ES-I3 (cell line): ENCODE measurements around the gene TDRD7.

Experiments used
- H3K36me3 ChIP-seq: 2 replicates; pipeline ENCODE4 v1.6.1; 2013; ENCODE audit warnings: mild to moderate bottlenecking, low read length, control low read depth, moderate library complexity; ENCODE audit not compliant: insufficient read depth
- H3K4me1 ChIP-seq: 2 replicates; pipeline ENCODE4 v1.6.1; 2013; ENCODE audit warnings: mild to moderate bottlenecking, control low read depth, low read length; ENCODE audit not compliant: insufficient read depth
- H3K9ac ChIP-seq: 2 replicates; pipeline ENCODE4 v1.6.1; 2013; ENCODE audit warnings: low read depth, mild to moderate bottlenecking, low read length, moderate library complexity
- H3K9me3 ChIP-seq: 2 replicates; pipeline ENCODE4 v1.6.1; 2013; ENCODE audit warnings: mild to moderate bottlenecking, low read length, moderate library complexity; ENCODE audit not compliant: control insufficient read depth, insufficient read depth

TDRD7 gene

DNA sequence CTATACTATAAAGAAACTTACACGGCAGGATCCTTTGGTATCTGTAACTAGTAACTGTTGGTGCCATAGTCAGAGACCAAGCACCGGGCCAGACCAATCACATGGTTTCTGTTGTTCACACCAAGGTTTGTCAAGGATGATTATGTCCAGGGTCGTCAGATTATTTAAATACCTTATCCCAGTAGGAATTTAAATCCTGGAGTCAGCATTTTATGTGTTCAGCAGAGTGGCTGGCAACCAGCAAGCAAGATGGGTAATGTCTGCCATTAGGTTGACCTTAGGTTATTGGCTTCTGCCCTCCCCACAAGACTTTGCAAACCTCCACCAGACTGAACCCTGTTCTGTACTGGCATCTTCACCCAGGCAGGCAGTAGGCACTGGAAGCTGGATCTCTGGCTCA lies 50.3 kb downstream of the TDRD7 start:
- Histone ChIP-seq H3K36me3 (no peaks in the 10 kb centered on the region), H3K4me1 (peaks cover 6% of the 10 kb centered on the region; the same call in 1 of the 2 replicates), H3K9me3 (no peaks in the 10 kb centered on the region), H3K9ac (no peak overlapping the region)

GRCh38 chr9:97462914-97463313 lies 51.0 kb downstream of the TDRD7 start:
- H3K9me3 ChIP-seq: no peaks in the 10 kb centered on the region
- H3K36me3 ChIP-seq: no peaks in the 10 kb centered on the region
- peaks cover 6% of the 10 kb centered on the region; the same call in 1 of the 2 replicates for H3K4me1 ChIP-seq
- no peak overlapping the region for H3K9ac ChIP-seq

GRCh38 chr9:97468658-97469448 lies 57.0 kb downstream of the TDRD7 start:
- Histone ChIP-seq H3K9ac (no peak overlapping the region), H3K4me1 (no peaks in the 10 kb centered on the region), H3K36me3 (no peaks in the 10 kb centered on the region), H3K9me3 (no peaks in the 10 kb centered on the region)

DNA sequence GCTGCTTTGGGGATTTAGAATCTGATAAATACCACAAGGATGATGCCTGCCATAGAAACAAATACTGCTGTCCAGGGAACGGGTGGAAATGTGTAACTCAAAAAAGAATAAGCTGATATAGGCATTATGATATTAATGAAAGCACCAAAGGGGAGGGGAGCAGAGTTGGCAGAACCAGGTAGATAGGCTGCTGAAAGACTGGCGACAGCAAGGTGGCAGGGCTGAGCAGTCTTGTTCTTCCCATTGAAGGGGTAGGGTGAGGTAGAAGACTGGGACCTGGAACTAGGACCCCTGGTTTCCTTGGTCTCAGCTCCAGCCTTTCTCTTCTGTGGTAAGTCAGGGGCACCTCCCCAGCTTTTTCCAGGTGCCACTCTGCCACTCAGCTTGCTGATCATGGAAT lies 58.2 kb downstream of the TDRD7 start:
- H3K4me1 ChIP-seq: no peaks in the 10 kb centered on the region
- H3K36me3 ChIP-seq: no peaks in the 10 kb centered on the region
- H3K9me3 ChIP-seq: no peaks in the 10 kb centered on the region
- H3K9ac ChIP-seq: no peak overlapping the region

DNA sequence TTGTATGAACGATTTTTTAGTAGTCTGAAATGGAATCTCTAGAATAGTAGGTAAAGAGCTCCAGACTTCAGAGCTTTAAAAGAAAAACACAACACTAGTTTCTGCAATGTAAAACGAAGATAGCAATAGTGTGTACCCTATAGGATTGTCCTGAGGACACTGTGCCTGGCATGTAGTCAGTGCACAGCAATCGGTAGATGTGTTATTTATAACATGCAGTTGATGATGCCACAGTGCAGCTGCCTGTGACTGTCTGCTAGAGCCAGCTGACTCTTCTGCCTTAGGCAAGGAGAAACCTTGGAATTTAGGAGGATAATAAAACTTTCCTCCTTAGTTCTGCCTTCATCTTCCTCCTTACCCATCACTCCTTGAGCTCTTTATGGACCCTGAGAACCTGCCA lies 61.8 kb downstream of the TDRD7 start:
- no peak overlapping the region for H3K9ac ChIP-seq
- no peaks in the 10 kb centered on the region for H3K36me3 ChIP-seq
- H3K9me3 ChIP-seq: no peaks in the 10 kb centered on the region
- H3K4me1 ChIP-seq: no peaks in the 10 kb centered on the region

DNA sequence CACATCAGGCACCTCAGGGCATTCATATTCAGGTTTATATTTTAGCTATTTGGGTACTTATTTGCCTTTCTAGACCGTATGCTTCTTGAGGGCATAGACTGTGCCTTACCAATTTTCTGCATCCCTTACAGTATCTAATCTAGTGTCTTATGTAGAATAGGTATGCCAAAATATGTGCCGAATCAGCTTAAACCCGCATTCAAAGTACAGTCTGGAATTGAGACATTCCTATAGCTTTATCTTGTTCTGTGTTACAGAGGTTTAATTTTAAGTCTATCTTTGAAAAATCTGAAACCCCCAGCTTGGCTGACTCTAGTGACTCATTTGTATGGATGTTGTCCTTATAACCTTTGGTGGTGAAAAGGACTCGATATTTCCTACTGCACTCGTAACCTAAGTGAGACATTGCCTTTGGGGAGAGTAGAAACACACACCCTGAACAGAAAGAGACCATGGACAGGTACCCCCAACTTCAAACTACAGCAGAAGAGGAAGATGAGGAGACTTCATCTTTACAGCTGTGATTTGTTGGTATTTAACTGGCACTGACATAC lies 62.6 kb downstream of the TDRD7 start:
- Histone ChIP-seq H3K4me1 (no peaks in the 10 kb centered on the region), H3K9ac (no peak overlapping the region; the same call in 1 of the 2 replicates), H3K36me3 (no peaks in the 10 kb centered on the region), H3K9me3 (no peaks in the 10 kb centered on the region)

DNA sequence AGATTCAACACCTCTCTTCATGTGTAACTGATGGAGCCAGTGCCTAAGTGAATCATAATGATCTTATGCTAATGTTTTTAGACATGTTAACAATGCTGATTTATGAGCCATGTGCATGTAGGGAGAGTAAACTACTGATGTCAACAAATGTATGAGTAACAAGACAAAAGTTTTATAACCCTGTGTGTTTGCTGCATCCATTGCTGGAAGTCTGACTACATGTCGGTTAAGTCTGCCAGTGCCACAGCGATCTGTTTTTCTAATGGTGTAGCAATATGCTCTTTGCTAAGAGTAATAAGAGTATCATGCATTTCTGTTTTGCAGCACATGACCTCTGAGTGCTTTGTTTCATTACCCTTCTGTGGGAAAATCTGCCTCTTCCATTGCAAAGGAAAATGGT lies 63.2 kb downstream of the TDRD7 start:
- Histone ChIP-seq H3K9ac (no peak overlapping the region), H3K36me3 (no peaks in the 10 kb centered on the region), H3K4me1 (no peaks in the 10 kb centered on the region), H3K9me3 (no peaks in the 10 kb centered on the region)

GRCh38 chr9:97478301-97478981 lies 66.5 kb downstream of the TDRD7 start:
- H3K9me3 ChIP-seq: no peaks in the 10 kb centered on the region
- no peaks in the 10 kb centered on the region for H3K4me1 ChIP-seq
- no peak overlapping the region for H3K9ac ChIP-seq
- H3K36me3 ChIP-seq: no peaks in the 10 kb centered on the region

- H3K9ac ChIP-seq: no peak overlapping the region
- no peaks in the 10 kb centered on the region for H3K36me3 ChIP-seq
- H3K4me1 ChIP-seq: no peaks in the 10 kb centered on the region
- no peaks in the 10 kb centered on the region for H3K9me3 ChIP-seq
Observed at GRCh38 chr9:97479496-97480159, 67.7 kb downstream of the TDRD7 start.

- no peaks in the 10 kb centered on the region for H3K36me3 ChIP-seq
- no peaks in the 10 kb centered on the region for H3K4me1 ChIP-seq
- H3K9me3 ChIP-seq: no peaks in the 10 kb centered on the region
- no peak overlapping the region for H3K9ac ChIP-seq
Observed at GRCh38 chr9:97480174-97480573, 68.3 kb downstream of the TDRD7 start.

- no peaks in the 10 kb centered on the region for H3K9me3 ChIP-seq
- H3K4me1 ChIP-seq: no peaks in the 10 kb centered on the region
- no peaks in the 10 kb centered on the region for H3K36me3 ChIP-seq
- no peak overlapping the region for H3K9ac ChIP-seq
Observed at GRCh38 chr9:97480749-97481148, 68.9 kb downstream of the TDRD7 start.

DNA sequence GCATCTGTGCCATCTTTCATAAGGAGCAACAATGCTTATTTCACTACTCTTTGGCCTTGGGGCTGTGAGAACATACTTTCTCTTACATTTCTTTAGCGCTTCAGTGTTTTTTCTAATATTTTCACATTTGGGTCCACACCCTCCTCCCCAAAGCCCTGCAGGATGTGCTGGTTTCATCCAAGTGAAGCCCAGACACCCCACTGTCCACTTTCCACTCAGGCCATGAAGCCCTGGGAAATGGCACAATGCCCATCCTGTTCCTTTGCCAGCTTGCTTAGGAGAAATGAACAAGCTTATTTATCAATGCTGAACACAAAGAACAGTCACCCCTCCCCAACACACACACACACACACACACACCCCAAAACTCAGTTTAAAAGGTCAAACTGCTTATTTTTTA lies 72.2 kb downstream of the TDRD7 start:
- Histone ChIP-seq H3K9ac (no peak overlapping the region), H3K4me1 (no peaks in the 10 kb centered on the region), H3K36me3 (no peaks in the 10 kb centered on the region), H3K9me3 (peaks cover 4% of the 10 kb centered on the region; the same call in 1 of the 2 replicates)

DNA sequence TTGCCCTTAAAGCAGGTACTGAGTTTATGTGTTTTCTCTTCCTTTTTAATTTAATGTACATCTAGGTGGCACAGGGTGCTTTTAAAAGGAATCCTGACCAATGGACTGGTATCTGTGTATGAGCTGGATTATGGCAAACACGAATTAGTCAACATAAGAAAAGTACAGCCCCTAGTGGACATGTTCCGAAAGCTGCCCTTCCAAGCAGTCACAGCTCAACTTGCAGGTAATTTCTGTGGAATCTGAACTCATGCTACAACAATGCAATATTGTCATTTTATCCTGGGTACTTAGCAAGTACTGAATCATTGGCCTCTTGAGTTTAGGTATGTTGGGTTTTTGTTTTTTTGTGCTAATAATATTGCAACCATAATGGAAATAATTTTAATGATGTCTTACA lies 75.2 kb downstream of the TDRD7 start:
- H3K4me1 ChIP-seq: no peaks in the 10 kb centered on the region
- H3K36me3 ChIP-seq: no peaks in the 10 kb centered on the region; the same call in 1 of the 2 replicates
- H3K9me3 ChIP-seq: peaks cover 4% of the 10 kb centered on the region; the same call in 1 of the 2 replicates
- H3K9ac ChIP-seq: no peak overlapping the region

- Histone ChIP-seq H3K36me3 (no peaks in the 10 kb centered on the region; the same call in 1 of the 2 replicates), H3K9me3 (peaks cover 4% of the 10 kb centered on the region; the same call in 1 of the 2 replicates), H3K4me1 (no peaks in the 10 kb centered on the region), H3K9ac (no peak overlapping the region)
Observed at GRCh38 chr9:97487861-97488260, 76.0 kb downstream of the TDRD7 start.
